Activated T-cell treated with anti-CD3 and anti-CD28 coated beads, Interleukin-2, amount 50 U/mL, for 24 hours (primary cell): ENCODE measurements around the gene PC.
"Not testable (repeated sequence)": the region's sequence is repeated elsewhere in the genome, so short reads cannot be mapped to it uniquely, and the experiment has no call there.

Experiments
- DNase-seq: peaks from one replicate; pipeline ENCODE4 v3.0.0-alpha.2; 2020
- H3K27ac Mint-ChIP-seq: 2 replicates; pipeline ENCODE4 v1.8.0; 2020; ENCODE audit warnings: mild to moderate bottlenecking, mixed read lengths
- H3K27me3 Mint-ChIP-seq: 2 replicates; pipeline ENCODE4 v1.8.0; 2020; ENCODE audit warnings: mixed read lengths
- H3K36me3 Mint-ChIP-seq: 2 replicates; pipeline ENCODE4 v1.8.0; 2020; ENCODE audit warnings: low read depth, mixed read lengths
- H3K4me1 Mint-ChIP-seq: 2 replicates; pipeline ENCODE4 v1.8.0; 2020; ENCODE audit warnings: low read depth, mixed read lengths
- H3K4me3 Mint-ChIP-seq: 2 replicates; pipeline ENCODE4 v1.8.0; 2020; ENCODE audit warnings: mild to moderate bottlenecking, moderate library complexity, mixed read lengths
- H3K9me3 Mint-ChIP-seq: 2 replicates; pipeline ENCODE4 v1.8.0; 2020; ENCODE audit warnings: mixed read lengths

PC gene

DNA sequence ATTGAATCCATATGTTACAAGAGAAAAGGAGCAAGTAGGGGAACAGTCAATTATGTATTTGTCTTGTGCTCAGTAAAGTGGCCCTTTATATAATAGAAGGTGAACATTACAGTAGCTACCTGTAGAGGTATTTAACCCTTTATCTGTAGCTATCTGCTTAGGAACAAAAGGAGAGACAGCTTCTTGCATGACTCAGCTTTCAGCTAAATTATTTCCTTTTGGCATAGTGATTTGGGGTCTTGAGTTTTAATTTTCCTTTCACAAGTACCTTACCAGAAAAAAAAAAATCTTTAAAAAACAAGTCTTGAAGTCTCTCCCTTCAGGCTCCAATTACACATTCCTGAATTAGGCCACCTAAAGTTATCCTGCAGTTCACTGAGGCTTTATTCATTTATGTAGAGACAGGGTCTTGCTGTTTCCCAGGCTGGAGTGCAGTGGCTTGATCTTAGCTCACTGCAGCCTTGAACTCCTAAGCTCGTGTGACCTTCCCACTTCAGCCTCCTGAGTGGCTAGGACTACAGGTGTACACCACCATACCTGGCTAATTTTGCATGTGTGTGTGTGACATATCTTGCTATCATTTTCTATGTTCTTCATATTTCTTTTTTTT is 147.5 kb downstream of the PC start:
- DNase-seq: no peak
- Mint-ChIP-seq H3K4me1 (peaks cover 3% of the 10 kb centered on the region), H3K4me3 (no peak overlapping the region), H3K9me3 (no peaks in the 10 kb centered on the region), H3K27ac (no peak overlapping the region), H3K27me3 (no peaks in the 10 kb centered on the region), H3K36me3 (peaks cover 2% of the 10 kb centered on the region)

DNA sequence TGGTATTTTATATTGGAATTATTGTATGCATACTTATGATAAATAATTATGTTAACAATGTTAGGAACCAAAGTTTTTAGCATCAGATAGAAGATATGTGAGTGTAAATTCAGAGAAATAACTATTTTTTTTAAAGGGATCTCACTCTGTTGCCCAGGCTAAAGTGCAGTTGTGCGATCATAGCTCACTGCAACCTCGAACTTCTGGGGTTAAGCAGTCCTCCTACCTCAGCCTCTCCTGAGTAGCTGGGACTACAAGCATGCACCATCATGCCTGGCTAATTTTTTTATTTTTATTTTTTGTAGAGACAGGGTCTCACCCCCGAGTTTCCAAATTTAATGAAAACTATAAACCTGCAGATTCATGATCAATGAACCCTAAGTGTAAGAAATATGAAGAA is 148.6 kb downstream of the PC start:
- DNase-seq: no peak
- no peak overlapping the region for H3K27ac Mint-ChIP-seq
- no peaks in the 10 kb centered on the region for H3K9me3 Mint-ChIP-seq
- H3K36me3 Mint-ChIP-seq: peaks cover 2% of the 10 kb centered on the region
- H3K4me3 Mint-ChIP-seq: no peak overlapping the region
- no peaks in the 10 kb centered on the region for H3K4me1 Mint-ChIP-seq
- no peaks in the 10 kb centered on the region for H3K27me3 Mint-ChIP-seq

DNA sequence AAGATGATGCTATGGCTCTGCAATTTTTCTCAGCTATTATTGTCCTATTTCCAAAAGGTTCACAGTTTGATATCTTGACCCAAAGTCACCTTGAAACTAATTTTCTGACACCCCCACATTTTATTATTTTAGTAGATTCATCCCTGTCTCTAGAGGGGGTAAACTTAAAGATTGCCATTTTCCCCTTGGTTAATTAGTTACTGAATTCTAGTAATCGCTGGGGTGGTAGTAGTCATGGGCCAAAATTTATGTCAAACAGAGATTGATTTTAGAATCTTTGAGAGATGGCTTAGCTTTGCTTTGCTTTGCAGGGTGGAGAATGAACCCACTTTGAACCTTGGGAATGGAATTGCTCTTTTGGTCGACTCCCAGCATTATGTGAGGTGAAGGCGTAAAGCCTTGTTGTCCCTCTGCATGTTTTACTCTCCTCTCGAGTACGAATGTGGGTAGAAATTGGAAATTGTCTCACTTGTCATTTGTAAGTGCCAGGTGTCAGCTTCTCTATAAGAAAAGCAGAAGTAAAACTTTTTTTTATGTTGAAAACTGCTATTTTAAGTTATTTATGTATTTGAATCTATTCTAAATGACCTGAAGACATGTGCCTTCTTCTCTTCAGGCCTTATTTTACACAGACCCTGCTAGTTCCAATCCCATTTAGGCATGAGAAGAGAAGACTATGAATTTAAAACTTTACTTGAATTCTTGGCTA is 157.3 kb downstream of the PC start:
- Mint-ChIP-seq H3K4me3 (no peak overlapping the region), H3K9me3 (no peaks in the 10 kb centered on the region), H3K4me1 (no peaks in the 10 kb centered on the region), H3K27ac (no peak overlapping the region), H3K27me3 (no peaks in the 10 kb centered on the region), H3K36me3 (peaks cover 2% of the 10 kb centered on the region)
- DNase-seq: no peak

DNA sequence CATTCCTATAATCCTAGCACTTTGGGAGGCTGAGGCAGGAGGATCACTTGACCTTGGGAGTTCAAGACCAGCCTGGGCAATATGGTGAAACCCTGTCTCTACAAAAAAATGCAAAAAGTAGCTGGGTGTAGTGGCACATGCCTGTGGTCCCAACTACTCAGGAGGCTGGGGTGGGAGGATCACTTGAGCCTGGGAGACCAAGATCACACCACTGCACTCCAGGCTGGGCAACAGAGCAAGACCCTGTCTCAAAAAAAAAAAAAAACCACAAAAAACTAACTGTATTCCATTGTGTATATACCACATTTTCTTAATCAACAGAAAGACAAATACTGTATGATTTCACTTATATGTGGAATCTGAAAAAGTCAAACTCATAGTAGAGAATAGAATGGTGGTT is 158.4 kb downstream of the PC start:
- H3K4me1 Mint-ChIP-seq, H3K4me3 Mint-ChIP-seq, H3K9me3 Mint-ChIP-seq, H3K36me3 Mint-ChIP-seq, DNase-seq, H3K27me3 Mint-ChIP-seq, H3K27ac Mint-ChIP-seq: not testable (repeated sequence)
